Loucy (cell line): ENCODE results near the gene SGMS1.

Source experiments
- H2AFZ ChIP-seq: fragments of 200-600 bp; sonication (generic); 2 replicates; pipeline ENCODE4 v1.6.0; 2016; ENCODE audit warnings: antibody characterized with exemption, mild to moderate bottlenecking, low read length, moderate library complexity
- H3F3A ChIP-seq: fragments of 200-600 bp; 2 replicates; pipeline ENCODE4 v1.6.0; 2016; ENCODE audit warnings: antibody characterized with exemption, low read depth, mild to moderate bottlenecking
- H3K27me3 ChIP-seq: fragments of 200-600 bp; sonication (generic); 2 replicates; pipeline ENCODE4 v1.6.1; 2014; ENCODE audit warnings: low read length, mild to moderate bottlenecking; ENCODE audit not compliant: insufficient read depth, poor library complexity, severe bottlenecking
- H3K36me3 ChIP-seq: fragments of 200-600 bp; sonication (generic); 2 replicates; pipeline ENCODE4 v1.6.1; 2016; ENCODE audit warnings: low read length; ENCODE audit not compliant: insufficient read depth
- H3K4me1 ChIP-seq: fragments of 200-600 bp; sonication (generic); 2 replicates; pipeline ENCODE4 v1.5.1; 2014; ENCODE audit warnings: low read length, mild to moderate bottlenecking; ENCODE audit not compliant: insufficient read depth, poor library complexity, severe bottlenecking
- H3K4me2 ChIP-seq: fragments of 200-600 bp; sonication (generic); 2 replicates; pipeline ENCODE4 v1.6.0; 2014; ENCODE audit warnings: antibody characterized with exemption, low read length, low read depth, mild to moderate bottlenecking; ENCODE audit not compliant: poor library complexity, severe bottlenecking
- H3K4me3 ChIP-seq: fragments of 200-600 bp; sonication (generic); 2 replicates; pipeline ENCODE4 v1.5.1; 2014; ENCODE audit warnings: low read length, mild to moderate bottlenecking, mixed read lengths; ENCODE audit not compliant: poor library complexity, severe bottlenecking
- H3K79me2 ChIP-seq: fragments of 200-600 bp; sonication (generic); 2 replicates; pipeline ENCODE4 v1.6.1; 2014; ENCODE audit warnings: low read length; ENCODE audit not compliant: insufficient read depth
- H3K9ac ChIP-seq: fragments of 200-600 bp; sonication (generic); 2 replicates; pipeline ENCODE4 v1.6.0; 2014; ENCODE audit warnings: mild to moderate bottlenecking, low read depth, low read length, moderate library complexity; ENCODE audit not compliant: poor library complexity, severe bottlenecking
- H3K9me2 ChIP-seq: fragments of 200-600 bp; sonication (generic); replicated peaks from 2 replicates; pipeline ENCODE4 v1.6.1; 2016; ENCODE audit warnings: low read depth, low read length, mixed read lengths
- H3K9me3 ChIP-seq: fragments of 200-600 bp; sonication (generic); 2 replicates; pipeline ENCODE4 v1.6.1; 2014; ENCODE audit warnings: mild to moderate bottlenecking, antibody characterized with exemption, low read length, low read depth; ENCODE audit not compliant: insufficient read depth
- H4K20me1 ChIP-seq: fragments of 200-600 bp; sonication (generic); 2 replicates; pipeline ENCODE4 v1.6.0; 2014; ENCODE audit warnings: antibody characterized with exemption, low read length, mild to moderate bottlenecking; ENCODE audit not compliant: insufficient read depth, poor library complexity, severe bottlenecking
- EZH2phosphoT487 ChIP-seq: fragments of 200-600 bp; IDR thresholded peaks from 2 replicates; pipeline ENCODE4 v1.6.1; 2018; ENCODE audit warnings: antibody characterized with exemption, mild to moderate bottlenecking, moderate library complexity, borderline replicate concordance
- TF ChIP-seq, protein P1 (sequence below): fragments of 200-600 bp; sonication (generic); conservative IDR thresholded peaks from 2 replicates; pipeline ENCODE4 v1.5.1; 2014; ENCODE audit warnings: mild to moderate bottlenecking, antibody characterized with exemption, low read length

Gene SGMS1

DNA sequence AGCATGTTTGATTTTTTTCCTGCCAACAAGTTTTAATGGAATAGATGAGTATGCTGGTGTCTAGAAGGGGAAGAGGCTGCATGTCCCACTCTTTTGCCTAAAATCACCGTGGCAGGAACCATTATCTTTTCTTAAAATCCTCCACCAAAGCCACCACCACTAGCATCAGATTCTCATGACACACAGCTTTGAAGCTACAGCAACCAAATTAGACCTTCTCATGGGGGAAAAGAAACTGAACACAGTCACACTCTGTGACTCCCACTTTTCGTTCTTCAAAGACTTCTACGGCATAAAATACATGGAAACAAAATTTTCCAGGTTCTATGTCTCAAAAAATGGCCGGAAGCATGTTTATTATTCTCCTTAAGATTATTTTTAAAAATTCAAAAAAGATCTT lies 81.8 kb downstream of the SGMS1 start:
- TF ChIP-seq, protein P1, sequence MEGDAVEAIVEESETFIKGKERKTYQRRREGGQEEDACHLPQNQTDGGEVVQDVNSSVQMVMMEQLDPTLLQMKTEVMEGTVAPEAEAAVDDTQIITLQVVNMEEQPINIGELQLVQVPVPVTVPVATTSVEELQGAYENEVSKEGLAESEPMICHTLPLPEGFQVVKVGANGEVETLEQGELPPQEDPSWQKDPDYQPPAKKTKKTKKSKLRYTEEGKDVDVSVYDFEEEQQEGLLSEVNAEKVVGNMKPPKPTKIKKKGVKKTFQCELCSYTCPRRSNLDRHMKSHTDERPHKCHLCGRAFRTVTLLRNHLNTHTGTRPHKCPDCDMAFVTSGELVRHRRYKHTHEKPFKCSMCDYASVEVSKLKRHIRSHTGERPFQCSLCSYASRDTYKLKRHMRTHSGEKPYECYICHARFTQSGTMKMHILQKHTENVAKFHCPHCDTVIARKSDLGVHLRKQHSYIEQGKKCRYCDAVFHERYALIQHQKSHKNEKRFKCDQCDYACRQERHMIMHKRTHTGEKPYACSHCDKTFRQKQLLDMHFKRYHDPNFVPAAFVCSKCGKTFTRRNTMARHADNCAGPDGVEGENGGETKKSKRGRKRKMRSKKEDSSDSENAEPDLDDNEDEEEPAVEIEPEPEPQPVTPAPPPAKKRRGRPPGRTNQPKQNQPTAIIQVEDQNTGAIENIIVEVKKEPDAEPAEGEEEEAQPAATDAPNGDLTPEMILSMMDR, result no peak
- TF ChIP-seq EZH2phosphoT487, result no peak

DNA sequence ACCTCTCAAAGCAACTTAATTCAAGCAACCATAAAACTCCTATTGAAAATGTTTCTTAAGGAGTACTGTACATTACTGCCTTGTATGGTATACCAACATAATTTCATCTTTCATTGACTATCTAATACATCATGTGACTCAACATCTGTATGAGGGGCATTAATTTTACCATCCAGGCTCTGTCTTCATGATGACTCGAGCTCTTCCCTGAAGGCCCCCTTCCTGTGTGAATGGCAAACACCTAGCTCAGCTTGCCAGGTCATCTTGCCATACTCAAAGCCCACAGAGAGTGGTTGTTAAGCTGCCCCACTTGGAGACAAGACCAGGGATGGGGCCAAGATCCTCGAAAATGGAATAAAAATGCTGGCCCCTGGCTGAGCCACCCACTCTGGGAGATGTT lies 82.4 kb downstream of the SGMS1 start:
- TF ChIP-seq EZH2phosphoT487, result no peak
- TF ChIP-seq, protein P1, result no peak
- Histone ChIP-seq H3K9me2 (no peaks in the 10 kb centered on the region), H3K4me3 (no peak overlapping the region), H4K20me1 (no peaks in the 10 kb centered on the region), H3F3A (no peaks in the 10 kb centered on the region), H2AFZ (no peak overlapping the region), H3K9ac (no peak overlapping the region), H3K27me3 (no peaks in the 10 kb centered on the region), H3K4me1 (no peaks in the 10 kb centered on the region), H3K9me3 (no peaks in the 10 kb centered on the region), H3K4me2 (no peak overlapping the region), H3K36me3 (no peaks in the 10 kb centered on the region), H3K79me2 (no peaks in the 10 kb centered on the region)

More for the DNA sequence above, 81.8 kb downstream of the SGMS1 start:
- Histone ChIP-seq H3K4me1 (no peaks in the 10 kb centered on the region), H3K9me3 (no peaks in the 10 kb centered on the region), H2AFZ (no peak overlapping the region), H3K79me2 (no peaks in the 10 kb centered on the region), H3K4me3 (no peak overlapping the region), H3K9me2 (no peaks in the 10 kb centered on the region), H3K27me3 (no peaks in the 10 kb centered on the region), H3F3A (no peaks in the 10 kb centered on the region), H3K4me2 (no peak overlapping the region), H3K9ac (no peak overlapping the region), H3K36me3 (no peaks in the 10 kb centered on the region), H4K20me1 (no peaks in the 10 kb centered on the region)

DNA sequence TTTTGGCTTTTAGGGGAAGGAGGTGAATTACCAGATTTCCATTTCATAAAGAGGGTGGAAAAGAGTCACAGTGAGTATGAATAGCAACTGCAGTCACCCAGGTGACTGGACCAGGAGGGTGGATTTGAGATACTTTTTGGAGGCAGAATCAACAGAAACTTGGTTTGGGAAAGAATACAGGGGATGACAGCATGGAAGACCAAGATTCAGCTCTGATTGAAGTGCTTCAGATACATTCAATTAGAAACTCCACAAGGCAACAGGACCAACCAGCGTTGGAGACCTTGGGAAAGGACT lies 83.0 kb downstream of the SGMS1 start:
- H2AFZ ChIP-seq, result no peak overlapping the region
- H4K20me1 ChIP-seq, result no peaks in the 10 kb centered on the region
- no peaks in the 10 kb centered on the region for H3K4me1 ChIP-seq
- no peaks in the 10 kb centered on the region for H3F3A ChIP-seq
- no peaks in the 10 kb centered on the region for H3K36me3 ChIP-seq
- no peaks in the 10 kb centered on the region for H3K9me2 ChIP-seq
- no peak overlapping the region for H3K9ac ChIP-seq
- H3K79me2 ChIP-seq, result no peaks in the 10 kb centered on the region
- no peak overlapping the region for H3K4me2 ChIP-seq
- no peak for TF ChIP-seq EZH2phosphoT487
- TF ChIP-seq, protein P1, result no peak
- no peaks in the 10 kb centered on the region for H3K9me3 ChIP-seq
- no peak overlapping the region for H3K4me3 ChIP-seq
- no peaks in the 10 kb centered on the region for H3K27me3 ChIP-seq
